Right hindlimb (tissue), 1 donor: ENCODE data around the gene ZFAND2B.
"Not testable (repeated sequence)": the region's sequence is repeated elsewhere in the genome, so short reads cannot be mapped to it uniquely, and the experiment has no call there.

Experiments used
- DNase-seq: peaks from one replicate; pipeline ENCODE4 v3.0.0-alpha.2; 2018

The ZFAND2B gene

GRCh38 chr2:219175928-219176817 lies 30.4 kb upstream of the ZFAND2B start:
- DNase-seq: no peak

GRCh38 chr2:219176818-219177551 lies 29.6 kb upstream of the ZFAND2B start, which contains the start of gene CNPPD1:
Gene CNPPD1 (minus strand): TSS chr2:219176925. CDS start chr2:219176828, 97 bp downstream.
- peak; percentile 90 for DNase-seq

DNA sequence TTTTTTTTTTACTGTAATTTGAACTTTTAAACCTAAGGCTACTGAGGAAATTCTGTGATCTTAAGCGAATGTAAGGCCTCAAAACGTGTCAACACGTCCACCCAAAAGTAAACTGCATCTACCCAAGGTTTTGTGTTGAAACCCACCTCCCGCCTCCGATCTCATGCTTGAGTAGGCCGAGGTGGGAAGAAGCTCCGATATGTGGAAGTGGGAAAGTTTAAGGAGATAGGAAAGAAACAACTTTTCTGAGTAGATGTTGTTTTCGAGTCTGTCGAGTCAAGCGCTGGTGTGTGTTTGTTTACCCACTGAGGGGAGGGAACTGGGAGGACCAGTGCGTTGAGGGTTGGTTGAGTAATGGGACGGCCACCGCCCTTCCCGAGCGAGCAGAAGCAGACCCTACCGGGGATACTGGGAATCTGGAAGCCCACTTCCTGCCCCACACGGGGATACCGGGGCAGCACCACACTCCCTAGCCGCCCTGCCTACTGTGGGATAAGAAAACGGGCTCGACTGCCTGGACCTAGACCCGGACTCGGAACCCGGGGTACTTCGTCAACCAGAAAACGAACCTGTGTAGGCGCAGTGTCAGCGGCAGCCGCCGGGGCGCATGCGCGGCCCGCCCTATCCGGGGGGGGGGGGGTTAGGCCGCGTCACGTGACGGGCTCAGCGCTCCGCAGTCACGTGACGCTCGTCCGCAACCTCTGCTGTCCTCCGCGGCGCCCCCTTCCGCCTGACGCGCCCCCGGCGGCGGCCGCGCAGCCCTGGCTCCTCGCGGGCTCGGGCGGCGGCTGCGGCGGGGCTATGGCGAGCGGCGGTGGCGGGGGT lies 28.8 kb upstream of the ZFAND2B start, which contains the start of gene RETREG2:
TSS of gene RETREG2 (plus strand) at position 724 of the 825 bp plus-strand sequence. CDS start at position 802, 78 bp downstream.
- DNase-seq: peak; percentile 94

- no peak for DNase-seq
Observed at GRCh38 chr2:219178377-219179175, 28.0 kb upstream of the ZFAND2B start.

GRCh38 chr2:219179601-219180465 lies 26.7 kb upstream of the ZFAND2B start:
- no peak for DNase-seq

GRCh38 chr2:219180961-219181360 lies 25.6 kb upstream of the ZFAND2B start:
- no peak for DNase-seq

DNA sequence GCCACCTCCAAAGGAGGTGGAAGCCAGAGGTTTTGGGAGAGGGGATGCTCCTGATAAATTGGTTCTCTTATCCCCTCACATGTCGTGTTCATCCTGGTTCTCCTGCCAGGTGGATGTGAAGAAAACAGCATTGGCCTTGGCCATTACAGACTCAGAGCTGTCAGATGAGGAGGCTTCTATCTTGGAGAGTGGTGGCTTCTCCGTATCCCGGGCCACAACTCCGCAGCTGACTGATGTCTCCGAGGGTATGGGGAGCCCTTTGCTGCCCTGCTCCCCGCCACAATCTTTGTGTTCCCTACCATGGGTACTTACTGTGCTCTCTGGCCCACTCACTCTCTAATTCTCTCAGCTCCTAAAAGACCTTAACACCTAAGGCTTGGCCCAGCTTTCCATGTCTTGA lies 25.1 kb upstream of the ZFAND2B start:
- DNase-seq: no peak

GRCh38 chr2:219182331-219183150 lies 24.0 kb upstream of the ZFAND2B start:
- DNase-seq: no peak

- no peak for DNase-seq
Observed at GRCh38 chr2:219183151-219183772, 23.3 kb upstream of the ZFAND2B start.

DNA sequence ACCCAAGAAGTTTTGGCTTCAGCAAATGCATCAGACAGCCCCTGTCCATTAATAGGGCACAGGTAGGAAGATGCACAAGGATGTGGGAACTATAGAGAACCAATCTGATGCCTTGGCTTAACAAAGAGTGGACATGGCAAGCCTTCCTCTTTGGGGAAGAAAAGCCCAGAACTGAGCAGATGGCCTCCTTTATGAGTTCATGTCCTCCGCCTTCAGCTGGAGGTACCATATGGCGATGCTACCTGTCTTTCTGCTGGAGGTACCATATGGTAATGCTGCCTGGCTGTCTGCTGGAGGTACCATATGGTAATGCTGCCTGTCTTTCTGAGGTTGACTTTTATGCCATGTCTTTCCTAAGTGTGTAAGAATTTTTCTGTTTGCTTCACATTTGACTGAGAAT lies 22.5 kb upstream of the ZFAND2B start:
- no peak for DNase-seq

GRCh38 chr2:219186754-219187456 lies 19.7 kb upstream of the ZFAND2B start:
- DNase-seq: no peak

DNA sequence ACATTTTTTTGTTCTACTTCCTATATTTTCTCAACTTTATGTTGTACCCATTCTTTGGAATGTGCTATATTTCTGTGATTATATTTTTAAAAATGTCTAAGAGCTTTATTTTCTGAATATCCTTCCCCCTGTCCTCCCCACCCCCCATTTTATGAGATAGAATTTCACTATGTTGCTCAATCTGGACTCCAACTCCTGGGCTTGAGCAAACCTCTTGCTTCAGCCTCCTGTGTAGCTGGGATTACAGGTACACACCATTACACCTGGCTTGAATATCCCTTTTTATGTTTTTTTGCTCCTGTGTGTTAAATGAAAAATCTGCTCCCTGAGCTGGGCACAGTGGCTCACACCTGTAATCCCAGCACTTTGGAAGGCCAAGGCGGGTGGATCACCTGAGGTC lies 9.2 kb upstream of the ZFAND2B start:
- no peak for DNase-seq

- no peak for DNase-seq
Observed at GRCh38 chr2:219198974-219199373, 7.6 kb upstream of the ZFAND2B start.

DNA sequence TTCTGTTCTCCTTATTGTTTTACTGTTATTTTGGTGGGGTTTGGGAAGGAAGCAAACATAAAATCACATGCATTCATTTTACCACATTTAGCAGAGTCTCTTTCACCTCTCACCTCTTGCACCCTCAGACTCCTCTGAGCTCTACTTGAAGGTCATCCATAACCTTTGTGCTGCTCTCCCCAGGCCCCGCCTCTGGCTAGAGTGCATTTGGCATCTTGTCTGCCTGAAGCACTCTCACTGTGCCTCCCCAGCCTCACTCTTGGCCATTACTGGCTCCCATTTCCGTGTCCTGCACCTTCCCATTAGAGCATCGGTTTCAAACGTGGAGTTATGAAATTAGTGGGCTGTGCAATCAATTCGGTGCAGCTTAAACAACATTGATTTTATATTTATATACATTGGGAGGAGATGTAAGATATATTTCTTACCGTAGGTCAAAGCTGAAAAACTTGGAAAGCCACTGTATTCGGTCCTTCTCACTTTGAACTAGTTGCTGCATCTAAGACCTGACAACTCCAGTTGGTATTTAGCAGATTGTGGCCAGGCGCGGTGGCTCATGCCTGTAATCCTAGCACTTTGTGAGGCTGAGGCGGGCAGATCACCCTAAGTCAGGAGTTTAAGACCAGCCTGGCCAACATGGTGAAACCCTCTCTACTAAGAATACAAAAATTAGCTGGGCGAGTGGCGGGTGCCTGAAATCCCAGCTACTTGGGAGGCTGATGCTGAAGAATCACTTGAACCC lies 6.9 kb upstream of the ZFAND2B start:
- no peak for DNase-seq

DNA sequence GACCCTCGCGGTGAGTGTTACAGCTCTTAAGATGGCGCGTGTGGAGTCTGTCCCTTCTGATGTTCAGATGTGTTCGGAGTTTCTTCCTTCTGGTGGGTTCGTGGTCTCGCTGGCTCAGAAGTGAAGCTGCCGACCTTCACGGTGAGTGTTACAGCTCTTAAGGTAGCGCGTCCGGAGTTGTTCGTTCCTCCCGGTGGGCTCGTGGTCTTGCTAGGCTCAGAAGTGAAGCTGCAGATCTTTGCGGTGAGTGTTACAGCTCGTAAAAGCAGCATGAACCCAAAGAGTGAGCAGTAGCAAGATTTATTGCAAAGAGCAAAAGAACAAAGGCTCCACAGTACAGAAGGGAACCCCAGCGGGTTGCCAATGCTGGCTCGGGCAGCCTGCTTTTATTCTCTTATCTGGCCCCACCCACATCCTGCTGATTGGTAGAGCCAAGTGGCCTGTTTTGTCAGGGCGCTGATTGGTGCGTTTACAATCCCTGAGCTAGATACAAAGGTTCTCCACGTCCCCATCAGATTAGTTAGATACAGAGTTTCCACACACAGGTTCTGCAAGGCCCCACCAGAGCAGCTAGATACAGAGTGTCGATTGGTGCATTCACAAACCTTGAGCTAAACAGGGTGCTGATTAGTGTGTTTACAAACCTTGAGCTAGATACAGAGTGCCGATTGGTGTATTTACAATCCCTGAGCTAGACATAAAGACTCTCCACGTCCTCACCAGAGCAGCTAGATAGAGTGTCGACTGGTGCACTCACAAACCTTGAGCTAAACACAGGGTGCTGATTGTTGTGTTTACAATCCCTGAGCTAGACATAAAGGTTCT lies 5.9 kb upstream of the ZFAND2B start:
- not testable (repeated sequence) for DNase-seq

DNA sequence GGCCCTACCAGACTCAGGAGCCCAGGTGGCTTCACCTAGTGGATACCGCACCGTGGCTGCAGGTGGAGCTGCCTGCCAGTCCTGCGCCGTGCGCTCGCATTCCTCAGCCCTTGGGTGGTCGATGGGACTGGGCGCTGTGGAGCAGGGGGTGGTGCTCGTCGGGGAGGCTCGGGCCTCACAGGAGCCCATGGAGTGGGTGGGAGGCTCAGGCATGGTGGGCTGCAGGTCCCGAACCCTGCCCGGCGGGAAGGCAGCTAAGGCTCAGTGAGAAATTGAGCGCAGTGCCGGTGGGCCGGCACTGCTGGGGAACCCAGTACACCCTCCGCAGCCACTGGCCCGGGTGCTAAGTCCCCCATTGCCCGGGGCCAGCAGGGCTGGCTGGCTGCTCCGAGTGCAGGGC lies 5.3 kb upstream of the ZFAND2B start:
- DNase-seq: not testable (repeated sequence)
